Tibial nerve (tissue), 4 donors: ENCODE measurements around the gene SUPT20HL1. TPM values are rescaled to one million over a fixed set of nuclear protein-coding genes. Genes with fewer than 3 reads are reported as not detected.

Experiments
- DNase-seq, 2 donors: peaks; one replicate each; pipeline ENCODE4 v3.0.0-alpha.2; 2019; ENCODE audit warnings: low spot score in 2 of 2
- H3K27ac ChIP-seq, 4 donors: fragments of 200-600 bp; sonication (generic) in 3 of 4; one replicate each; pipeline ENCODE4 v1.5.1; 2017 to 2019; ENCODE audit warnings: mild to moderate bottlenecking in 1 of 4
- H3K27me3 ChIP-seq, 2 donors: fragments of 200-600 bp; sonication (generic) in 1 of 2; one replicate each; pipeline versions ENCODE4 v1.5.1 to v1.6.0; 2017 to 2019
- H3K36me3 ChIP-seq, 3 donors: fragments of 200-600 bp; sonication (generic); one replicate each; pipeline ENCODE4 v1.5.1; 2018 to 2019
- H3K4me1 ChIP-seq, 4 donors: fragments of 200-600 bp; sonication (generic) in 3 of 4; one replicate each; pipeline ENCODE4 v1.5.1; 2017 to 2019
- H3K4me3 ChIP-seq, 4 donors: fragments of 200-600 bp; sonication (generic) in 3 of 4; one replicate each; pipeline ENCODE4 v1.5.1; 2017 to 2019; ENCODE audit warnings: mild to moderate bottlenecking in 1 of 4, moderate library complexity in 1 of 4
- H3K9me3 ChIP-seq, 4 donors: fragments of 200-600 bp; sonication (generic) in 3 of 4; one replicate each; pipeline ENCODE4 v1.5.1; 2017 to 2019
- CTCF ChIP-seq, 5 experiments: fragments of 200-600 bp in 3 of 5; fragments of 450-650 bp in 2 of 5; sonication (generic) in 3 of 5; IDR thresholded peaks; one replicate each; pipeline ENCODE4 v1.5.1; 2016 to 2019; ENCODE audit warnings: antibody characterized with exemption in 5 of 5, mild to moderate bottlenecking in 3 of 5, moderate library complexity in 2 of 5
- EP300 ChIP-seq, 2 donors: sonication (generic); formaldehyde crosslinking; IDR thresholded peaks; one replicate each; pipeline ENCODE4 v1.6.1; 2017; ENCODE audit warnings: antibody characterized with exemption in 2 of 2, mild to moderate bottlenecking in 1 of 2
- POLR2A ChIP-seq, 2 donors: fragments of 450-650 bp; IDR thresholded peaks; one replicate each; pipeline ENCODE4 v1.6.1; 2017; ENCODE audit warnings: antibody characterized with exemption in 2 of 2, mild to moderate bottlenecking in 2 of 2, moderate library complexity in 2 of 2
- WGBS, 2 donors: methylation state at CpG; one replicate each; pipeline ENCODE4 v1.1.5; 2018; 5-methylcytosine and 5-hydroxymethylcytosine counted together
- total RNA-seq, 4 donors: library from RNA; depleted of rRNA; stranded (reverse); fragments of >200 nt; gene quantifications; one replicate each; pipeline ENCODE4 v1.1.0, GENCODE V29; 2016

SUPT20HL1 gene
- total RNA-seq, 4 donors from 2014 or later, result 0.42 TPM; not detected in 3

- no peaks in the 10 kb centered on the region for H3K36me3 ChIP-seq
- peak overlapping the region in 1 of 4 donors; percentile 37 for H3K27ac ChIP-seq
- no peaks in the 10 kb centered on the region for H3K4me1 ChIP-seq
- no peak for TF ChIP-seq EP300 (IDR thresholded peaks at IDR 0.05)
- TF ChIP-seq POLR2A (IDR thresholded peaks at IDR 0.05), result no peak
- TF ChIP-seq CTCF (IDR thresholded peaks at IDR 0.05), result no peak
- no peak overlapping the region for H3K4me3 ChIP-seq
- 23 to 52% methylated on average over 1 of the region's 1 CpG for WGBS, 2 donors
- no peaks in the 10 kb centered on the region for H3K9me3 ChIP-seq
- no peak for DNase-seq
- peaks cover 0 to 15% of the 10 kb centered on the region in 2 donors for H3K27me3 ChIP-seq
Observed at GRCh38 chrX:24396931-24397279, 36.5 kb downstream of the SUPT20HL1 start.

GRCh38 chrX:24398766-24399165 lies 38.3 kb downstream of the SUPT20HL1 start:
- Histone ChIP-seq H3K27ac (no peak overlapping the region), H3K4me3 (no peak overlapping the region), H3K36me3 (no peaks in the 10 kb centered on the region), H3K9me3 (no peaks in the 10 kb centered on the region), H3K4me1 (no peaks in the 10 kb centered on the region), H3K27me3 (peaks cover 0 to 9% of the 10 kb centered on the region in 2 donors)
- 80 to 84% methylated on average over 2 of the region's 2 CpGs for WGBS, 2 donors
- DNase-seq, result no peak
- TF ChIP-seq CTCF (IDR thresholded peaks at IDR 0.05), result no peak
- TF ChIP-seq EP300 (IDR thresholded peaks at IDR 0.05), result no peak
- TF ChIP-seq POLR2A (IDR thresholded peaks at IDR 0.05), result no peak

- 80 to 85% methylated on average over 5 of the region's 5 CpGs for WGBS, 2 donors
- H3K27ac ChIP-seq, result no peak overlapping the region
- no peaks in the 10 kb centered on the region for H3K36me3 ChIP-seq
- no peak for TF ChIP-seq EP300 (IDR thresholded peaks at IDR 0.05)
- TF ChIP-seq POLR2A (IDR thresholded peaks at IDR 0.05), result no peak
- no peak for TF ChIP-seq CTCF (IDR thresholded peaks at IDR 0.05)
- no peak for DNase-seq
- H3K27me3 ChIP-seq, result peaks cover 0 to 3% of the 10 kb centered on the region in 2 donors
- no peak overlapping the region for H3K4me3 ChIP-seq
- H3K9me3 ChIP-seq, result no peaks in the 10 kb centered on the region
- H3K4me1 ChIP-seq, result no peaks in the 10 kb centered on the region
Observed at GRCh38 chrX:24399550-24399949, 39.1 kb downstream of the SUPT20HL1 start.

- no peak for TF ChIP-seq EP300 (IDR thresholded peaks at IDR 0.05)
- no peak for TF ChIP-seq POLR2A (IDR thresholded peaks at IDR 0.05)
- no peak for TF ChIP-seq CTCF (IDR thresholded peaks at IDR 0.05)
- H3K4me1 ChIP-seq, result no peaks in the 10 kb centered on the region
- H3K36me3 ChIP-seq, result no peaks in the 10 kb centered on the region
- no peak overlapping the region for H3K27ac ChIP-seq
- H3K9me3 ChIP-seq, result no peaks in the 10 kb centered on the region
- H3K4me3 ChIP-seq, result no peak overlapping the region
- no peaks in the 10 kb centered on the region for H3K27me3 ChIP-seq
- DNase-seq, result no peak
Observed at GRCh38 chrX:24405959-24406358, 45.5 kb downstream of the SUPT20HL1 start.

Other genes with a start within 250 kb of the SUPT20HL1 start
- 100 to 1,000 TPM in 1 of 4 donors, 10 to 100 TPM in 3; 30.4 to 136 (median 33.3) TPM for gene ZFX, start 210.9 kb upstream of the SUPT20HL1 start, total RNA-seq
- gene SUPT20HL2, start 46.6 kb upstream of the SUPT20HL1 start, total RNA-seq, result not detected
- 10 to 100 TPM; 18.3 to 39.8 (median 31.3) TPM for gene PDK3, start 104.6 kb downstream of the SUPT20HL1 start, total RNA-seq